ENCODE measurements around the gene SLC39A11.

Gene SLC39A11

GRCh38 chr17:73017658-73018057, 74.8 kb downstream of the SLC39A11 start:
- Histone ChIP-seq H3K27ac (no peak overlapping the region), H3K4me3 (ENCODE audit: low read depth, low read length) (no peak overlapping the region), H3K36me3 (no peaks in the 10 kb centered on the region), H3K27me3 (ENCODE audit: insufficient read depth, low read depth, severe bottlenecking) (no peaks in the 10 kb centered on the region), H3K9me3 (ENCODE audit: severe bottlenecking) (peaks cover 25% of the 10 kb centered on the region)
- DNase-seq = no peak
- TF ChIP-seq, protein P1, sequence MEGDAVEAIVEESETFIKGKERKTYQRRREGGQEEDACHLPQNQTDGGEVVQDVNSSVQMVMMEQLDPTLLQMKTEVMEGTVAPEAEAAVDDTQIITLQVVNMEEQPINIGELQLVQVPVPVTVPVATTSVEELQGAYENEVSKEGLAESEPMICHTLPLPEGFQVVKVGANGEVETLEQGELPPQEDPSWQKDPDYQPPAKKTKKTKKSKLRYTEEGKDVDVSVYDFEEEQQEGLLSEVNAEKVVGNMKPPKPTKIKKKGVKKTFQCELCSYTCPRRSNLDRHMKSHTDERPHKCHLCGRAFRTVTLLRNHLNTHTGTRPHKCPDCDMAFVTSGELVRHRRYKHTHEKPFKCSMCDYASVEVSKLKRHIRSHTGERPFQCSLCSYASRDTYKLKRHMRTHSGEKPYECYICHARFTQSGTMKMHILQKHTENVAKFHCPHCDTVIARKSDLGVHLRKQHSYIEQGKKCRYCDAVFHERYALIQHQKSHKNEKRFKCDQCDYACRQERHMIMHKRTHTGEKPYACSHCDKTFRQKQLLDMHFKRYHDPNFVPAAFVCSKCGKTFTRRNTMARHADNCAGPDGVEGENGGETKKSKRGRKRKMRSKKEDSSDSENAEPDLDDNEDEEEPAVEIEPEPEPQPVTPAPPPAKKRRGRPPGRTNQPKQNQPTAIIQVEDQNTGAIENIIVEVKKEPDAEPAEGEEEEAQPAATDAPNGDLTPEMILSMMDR (IDR thresholded peaks at IDR 0.05; ENCODE audit: low read depth, low read length) = no peak

GRCh38 chr17:73015722-73016276, 76.7 kb downstream of the SLC39A11 start:
- Histone ChIP-seq H3K27ac (no peak overlapping the region), H3K4me3 (ENCODE audit: low read depth, low read length) (no peak overlapping the region), H3K36me3 (no peaks in the 10 kb centered on the region), H3K9me3 (ENCODE audit: severe bottlenecking) (peaks cover 25% of the 10 kb centered on the region), H3K27me3 (ENCODE audit: insufficient read depth, low read depth, severe bottlenecking) (no peaks in the 10 kb centered on the region)
- TF ChIP-seq, protein P1 (IDR thresholded peaks at IDR 0.05; ENCODE audit: low read depth, low read length) = no peak
- no peak for DNase-seq

DNA sequence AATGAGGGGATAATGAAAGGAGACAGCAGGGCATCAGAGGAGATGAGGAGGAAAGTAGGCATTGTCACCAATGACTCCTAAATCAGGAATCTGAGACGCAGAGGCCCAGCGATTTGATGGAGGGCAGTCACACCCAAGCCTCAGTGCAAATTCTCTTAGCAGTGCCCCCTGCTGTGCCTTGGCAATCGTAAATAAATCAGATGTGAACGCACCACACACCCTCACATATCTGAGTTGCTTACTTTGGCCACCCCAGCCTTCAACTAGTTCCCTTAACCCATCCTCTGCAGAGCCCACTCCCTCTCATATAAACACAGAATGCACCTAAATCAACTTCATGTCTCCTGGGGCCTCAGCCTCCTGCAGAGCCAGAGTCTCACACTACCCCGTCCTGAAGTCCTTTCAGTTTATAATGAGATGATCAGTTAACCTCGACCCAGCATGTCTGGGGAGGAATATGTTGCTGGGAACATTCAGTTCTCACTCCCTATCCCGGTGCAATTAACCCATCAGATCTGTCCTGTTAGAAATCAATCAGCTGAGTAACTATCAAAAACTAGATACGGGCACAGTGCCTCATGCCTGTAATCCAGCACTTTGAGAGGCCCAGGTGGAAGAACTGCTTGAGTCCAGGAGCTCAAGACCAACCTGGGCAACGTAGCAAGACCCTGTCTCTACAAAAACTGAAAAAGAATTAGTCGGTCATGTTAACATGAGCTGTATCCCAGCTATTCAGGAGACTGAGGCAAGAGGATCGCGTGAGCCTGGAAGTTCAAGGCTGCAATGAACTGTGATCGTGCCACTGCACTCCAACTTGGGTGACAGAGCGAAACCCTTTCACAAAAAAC, 78.4 kb downstream of the SLC39A11 start:
- H3K9me3 ChIP-seq (ENCODE audit: severe bottlenecking) = peaks cover 16% of the 10 kb centered on the region
- H3K27ac ChIP-seq = no peak overlapping the region
- DNase-seq = no peak
- TF ChIP-seq, protein P1 (IDR thresholded peaks at IDR 0.05; ENCODE audit: low read depth, low read length) = 0 out of 2 replicates have a peak, but pooled peaks have one; percentile 0
- H3K27me3 ChIP-seq (ENCODE audit: insufficient read depth, low read depth, severe bottlenecking) = no peaks in the 10 kb centered on the region
- no peak overlapping the region for H3K4me3 ChIP-seq (ENCODE audit: low read depth, low read length)
- no peaks in the 10 kb centered on the region for H3K36me3 ChIP-seq

GRCh38 chr17:73013301-73013700, 79.2 kb downstream of the SLC39A11 start:
- TF ChIP-seq, protein P1 (IDR thresholded peaks at IDR 0.05; ENCODE audit: low read depth, low read length) = no peak
- Histone ChIP-seq H3K4me3 (ENCODE audit: low read depth, low read length) (no peak overlapping the region), H3K9me3 (ENCODE audit: severe bottlenecking) (peaks cover 11% of the 10 kb centered on the region), H3K36me3 (no peaks in the 10 kb centered on the region), H3K27me3 (ENCODE audit: insufficient read depth, low read depth, severe bottlenecking) (no peaks in the 10 kb centered on the region), H3K27ac (no peak overlapping the region)
- DNase-seq = no peak

DNA sequence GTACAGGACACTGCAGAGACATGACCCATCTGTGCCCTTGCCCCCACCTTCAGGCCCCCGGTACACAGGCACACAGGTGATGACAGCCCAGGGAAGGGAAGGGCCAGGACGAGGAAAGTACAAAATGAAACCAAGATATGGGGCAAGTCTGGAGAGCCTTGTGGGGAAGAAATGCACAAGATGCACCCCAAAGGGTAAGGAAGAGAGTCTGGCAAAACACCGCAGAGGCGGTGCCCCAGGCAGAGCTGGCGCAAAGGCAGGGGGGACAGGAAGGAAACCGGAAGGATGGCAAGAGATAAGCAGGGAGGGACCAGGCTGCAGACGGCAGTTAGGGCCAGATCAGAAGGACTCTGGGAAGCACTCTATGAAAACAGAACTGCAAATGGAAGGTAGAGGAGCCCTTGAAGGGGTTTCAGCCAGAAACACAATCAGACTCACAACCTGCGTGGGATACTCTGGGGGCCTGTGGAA, 81.4 kb downstream of the SLC39A11 start:
- Histone ChIP-seq H3K36me3 (no peaks in the 10 kb centered on the region), H3K27ac (no peak overlapping the region), H3K27me3 (ENCODE audit: insufficient read depth, low read depth, severe bottlenecking) (no peaks in the 10 kb centered on the region), H3K4me3 (ENCODE audit: low read depth, low read length) (no peak overlapping the region), H3K9me3 (ENCODE audit: severe bottlenecking) (no peaks in the 10 kb centered on the region)
- no peak for DNase-seq
- TF ChIP-seq, protein P1 (IDR thresholded peaks at IDR 0.05; ENCODE audit: low read depth, low read length) = no peak

All from WERI-Rb-1 (cell line).